WTC11 (cell line): ENCODE measurements around the gene ADRA2C. TPM values are rescaled to one million over a fixed set of nuclear protein-coding genes. Genes with fewer than 3 reads are reported as not detected.

Experiments
- ATAC-seq: fragments of 200-7000 bp; cut with Tn5 transposase; 2 replicates; pipeline ENCODE4 v1.10.0; 2021; ENCODE audit warnings: mild to moderate bottlenecking, moderate library complexity
- CTCF ChIA-PET: fragments of 300-600 bp; sonication (Branson Sonifier 250); formaldehyde crosslinking; loops from one replicate; lab custom pipeline; 2021; ENCODE audit warnings: antibody characterized with exemption; lab: Charles Lee
- POLR2A ChIA-PET: fragments of 350-600 bp; sonication (Branson Sonifier 250); formaldehyde crosslinking; loops from one replicate; lab custom pipeline; 2021; ENCODE audit warnings: antibody characterized with exemption; lab: Charles Lee
- DNase-seq: peaks from one replicate; pipeline ENCODE4 v3.0.0; 2021; ENCODE audit warnings: low spot score
- H3K27ac Mint-ChIP-seq: 2 replicates; pipeline ENCODE4 v1.8.0; 2021; ENCODE audit warnings: mixed read lengths
- H3K27me3 Mint-ChIP-seq: 2 replicates; pipeline ENCODE4 v1.8.0; 2021; ENCODE audit warnings: low read depth, mild to moderate bottlenecking, moderate library complexity, mixed read lengths
- H3K36me3 Mint-ChIP-seq: 2 replicates; pipeline ENCODE4 v1.8.0; 2021; ENCODE audit warnings: mixed read lengths
- H3K4me1 Mint-ChIP-seq: 2 replicates; pipeline ENCODE4 v1.8.0; 2022; ENCODE audit warnings: mixed read lengths
- H3K4me3 Mint-ChIP-seq: 2 replicates; pipeline ENCODE4 v1.8.0; 2021; ENCODE audit warnings: mild to moderate bottlenecking, moderate library complexity, mixed read lengths
- H3K9me3 Mint-ChIP-seq: 2 replicates; pipeline ENCODE4 v1.8.0; 2021; ENCODE audit warnings: mixed read lengths
- ATF3 ChIP-seq: sonication (generic); formaldehyde crosslinking; conservative IDR thresholded peaks from 2 replicates; pipeline ENCODE4 v1.8.1; 2022; ENCODE audit warnings: mild to moderate bottlenecking, missing genetic modification reagents
- ELF4 ChIP-seq: sonication (generic); formaldehyde crosslinking; IDR thresholded peaks from 2 replicates; pipeline ENCODE4 v1.8.1; 2022; ENCODE audit warnings: low read depth, mild to moderate bottlenecking, moderate library complexity, missing genetic modification reagents
- FOXP1 ChIP-seq: sonication (generic); formaldehyde crosslinking; IDR thresholded peaks from 2 replicates; pipeline ENCODE4 v1.8.0; 2022; ENCODE audit warnings: missing genetic modification reagents, mild to moderate bottlenecking, moderate library complexity, borderline replicate concordance
- FOXP4 ChIP-seq: sonication (generic); formaldehyde crosslinking; IDR thresholded peaks from 2 replicates; pipeline ENCODE4 v1.8.0; 2022; ENCODE audit warnings: mild to moderate bottlenecking, missing genetic modification reagents
- IRF1 ChIP-seq: sonication (generic); formaldehyde crosslinking; IDR thresholded peaks from 2 replicates; pipeline ENCODE4 v1.8.0; 2023; ENCODE audit warnings: missing genetic modification reagents
- NFATC4 ChIP-seq: fragments of 250-450 bp; sonication (Bioruptor Pico); IDR thresholded peaks from 2 replicates; pipeline ENCODE4 v1.9.0; 2021; ENCODE audit warnings: mild to moderate bottlenecking
- NFE2L1 ChIP-seq: sonication (generic); formaldehyde crosslinking; IDR thresholded peaks from 2 replicates; pipeline ENCODE4 v1.8.1; 2023; ENCODE audit warnings: missing genetic modification reagents
- PRDM15 ChIP-seq: sonication (generic); formaldehyde crosslinking; IDR thresholded peaks from 2 replicates; pipeline ENCODE4 v1.8.0; 2022; ENCODE audit warnings: missing genetic modification reagents
- RORB ChIP-seq: fragments of 250-450 bp; sonication (Bioruptor Pico); IDR thresholded peaks from 2 replicates; pipeline ENCODE4 v1.9.0; 2021; ENCODE audit warnings: mild to moderate bottlenecking
- TEAD4 ChIP-seq: sonication (generic); formaldehyde crosslinking; IDR thresholded peaks from 2 replicates; pipeline ENCODE4 v1.8.0; 2022; ENCODE audit warnings: mild to moderate bottlenecking, missing genetic modification reagents
- ZNF138 ChIP-seq: sonication (generic); formaldehyde crosslinking; conservative IDR thresholded peaks from 2 replicates; pipeline ENCODE4 v1.8.1; 2022; ENCODE audit warnings: mild to moderate bottlenecking, moderate library complexity, missing genetic modification reagents
- ZNF263 ChIP-seq: sonication (generic); formaldehyde crosslinking; IDR thresholded peaks from 2 replicates; pipeline ENCODE4 v1.8.1; 2022; ENCODE audit warnings: low read depth, mild to moderate bottlenecking, moderate library complexity, missing genetic modification reagents
- ZNF317 ChIP-seq: sonication (generic); formaldehyde crosslinking; IDR thresholded peaks from 2 replicates; pipeline ENCODE4 v1.8.1; 2023; ENCODE audit warnings: low read depth, mild to moderate bottlenecking, moderate library complexity, missing genetic modification reagents, borderline replicate concordance
- ZNF423 ChIP-seq: fragments of 250-450 bp; sonication (Bioruptor Pico); IDR thresholded peaks from 2 replicates; pipeline ENCODE4 v2.1.2; 2022; ENCODE audit warnings: mild to moderate bottlenecking, moderate library complexity
- total RNA-seq: library from RNA; stranded (reverse); gene quantifications from 3 replicates; pipeline ENCODE4 v1.2.3, GENCODE V29; 2021

Gene ADRA2C
- total RNA-seq, 1 experiment from 2014 or later, result 21.8 TPM

GRCh38 chr4:3799496-3799895, 33.3 kb downstream of the ADRA2C start (continued):
- TF ChIP-seq TEAD4 (CRISPR knock-in tag), result no peak
- TF ChIP-seq ATF3 (CRISPR knock-in tag), result no peak
- no peak for TF ChIP-seq RORB

- peaks cover 29% of the 10 kb centered on the region for H3K4me1 Mint-ChIP-seq
- H3K4me3 Mint-ChIP-seq, result no peak overlapping the region
- H3K27ac Mint-ChIP-seq, result no peak overlapping the region
- POLR2A ChIA-PET, result no interaction called here
- peaks cover 5% of the 10 kb centered on the region; the same call in 1 of the 2 replicates for H3K27me3 Mint-ChIP-seq
- CTCF ChIA-PET, result interaction anchor here (1.0 to 6.9 kb wide), 4 partner anchors 7 to 142 kb away, joined by 3 to 49 read pairs (median 14); no protein-coding TSS in a partner anchor
- TF ChIP-seq FOXP1 (0 out of 2 replicates have a peak, but pooled peaks have one; percentile 29), FOXP4 (CRISPR knock-in tag) (no peak)
- peaks cover 23% of the 10 kb centered on the region for H3K9me3 Mint-ChIP-seq
- H3K36me3 Mint-ChIP-seq, result 0 out of 2 replicates have a peak, but pooled peaks cover 4% of the 10 kb centered on the region
- DNase-seq (no peak), ATAC-seq (no peak)
Observed at GRCh38 chr4:3800351-3800750, 34.2 kb downstream of the ADRA2C start.

- H3K27me3 Mint-ChIP-seq, result no peaks in the 10 kb centered on the region
- no peak for DNase-seq
- no peak overlapping the region for H3K4me3 Mint-ChIP-seq
- H3K36me3 Mint-ChIP-seq, result no peaks in the 10 kb centered on the region
- H3K9me3 Mint-ChIP-seq, result peaks cover 11% of the 10 kb centered on the region
- CTCF ChIA-PET, result interaction anchor here (0.6 to 6.9 kb wide), 4 partner anchors 8 to 141 kb away, joined by 3 to 49 read pairs (median 12); no protein-coding TSS in a partner anchor
- TF ChIP-seq ZNF263 (CRISPR knock-in tag), result no peak
- no peak for TF ChIP-seq ZNF138 (CRISPR knock-in tag)
- no peak for TF ChIP-seq ZNF423 (CRISPR knock-in tag)
- TF ChIP-seq ELF4 (CRISPR knock-in tag), result no peak
- TF ChIP-seq NFE2L1 (CRISPR knock-in tag), result no peak
- TF ChIP-seq NFATC4 (CRISPR knock-in tag), result no peak
- TF ChIP-seq ZNF317, result no peak
- no peak for TF ChIP-seq IRF1 (CRISPR knock-in tag)
- TF ChIP-seq PRDM15 (CRISPR knock-in tag), result no peak
- H3K4me1 Mint-ChIP-seq, result peaks cover 29% of the 10 kb centered on the region
- ATAC-seq, result no peak
- no peak overlapping the region for H3K27ac Mint-ChIP-seq
- POLR2A ChIA-PET, result no interaction called here
Observed at GRCh38 chr4:3801521-3801920, 35.3 kb downstream of the ADRA2C start.
